ENCODE results near the gene EIF2D.

The EIF2D gene

GRCh38 chr1:206569556-206569955 is 42.7 kb downstream of the EIF2D start:
- DNase-seq (ENCODE audit: low read depth): no peak

GRCh38 chr1:206568779-206569352 is 43.4 kb downstream of the EIF2D start:
- DNase-seq (ENCODE audit: low read depth): no peak

GRCh38 chr1:206568256-206568655 is 44.0 kb downstream of the EIF2D start:
- DNase-seq (ENCODE audit: low read depth): no peak

- no peak for DNase-seq (ENCODE audit: low read depth)
These were observed 45.3 kb downstream of the EIF2D start for GRCh38 chr1:206566999-206567398.

- no peak for DNase-seq (ENCODE audit: low read depth)
These were observed 46.3 kb downstream of the EIF2D start for GRCh38 chr1:206565995-206566394.

GRCh38 chr1:206563367-206564207 is 48.7 kb downstream of the EIF2D start:
- no peak for DNase-seq (ENCODE audit: low read depth)

GRCh38 chr1:206560007-206560716 is 52.1 kb downstream of the EIF2D start:
- DNase-seq (ENCODE audit: low read depth): no peak

GRCh38 chr1:206559672-206559995 is 52.6 kb downstream of the EIF2D start:
- no peak for DNase-seq (ENCODE audit: low read depth)

GRCh38 chr1:206558794-206559671 is 53.2 kb downstream of the EIF2D start:
- no peak for DNase-seq (ENCODE audit: low read depth)

GRCh38 chr1:206557636-206558473 is 54.4 kb downstream of the EIF2D start:
- no peak for DNase-seq (ENCODE audit: low read depth)

- no peak for DNase-seq (ENCODE audit: low read depth)
These were observed 55.3 kb downstream of the EIF2D start for GRCh38 chr1:206556750-206557635.

- no peak for DNase-seq (ENCODE audit: low read depth)
These were observed 56.1 kb downstream of the EIF2D start for GRCh38 chr1:206556047-206556749.

GRCh38 chr1:206555473-206555935 is 56.8 kb downstream of the EIF2D start:
- no peak for DNase-seq (ENCODE audit: low read depth)

GRCh38 chr1:206554701-206555472 is 57.4 kb downstream of the EIF2D start:
- no peak for DNase-seq (ENCODE audit: low read depth)

GRCh38 chr1:206554211-206554610 is 58.1 kb downstream of the EIF2D start:
- no peak for DNase-seq (ENCODE audit: low read depth)

- no peak for DNase-seq (ENCODE audit: low read depth)
These were observed 60.3 kb downstream of the EIF2D start for GRCh38 chr1:206551986-206552326.

GRCh38 chr1:206551296-206551985 is 60.8 kb downstream of the EIF2D start:
- no peak for DNase-seq (ENCODE audit: low read depth)

- DNase-seq (ENCODE audit: low read depth): no peak
These were observed 61.8 kb downstream of the EIF2D start for GRCh38 chr1:206550446-206550845.

Measured in GM04503 (cell line).